HK-2 (cell line): ENCODE data around the gene ROBO4.

Experiments used
- DNase-seq: peaks from one replicate; pipeline ENCODE4 v3.0.0-alpha.2; 2018; ENCODE audit not compliant: unreplicated experiment

Gene ROBO4

GRCh38 chr11:124918950-124919349 lies 21.3 kb upstream of the ROBO4 start, which contains the start of gene HEPN1:
HEPN1 (plus strand) TSS chr11:124919250.
- no peak for DNase-seq

GRCh38 chr11:124917115-124917637 lies 19.5 kb upstream of the ROBO4 start:
- DNase-seq, result no peak

DNA sequence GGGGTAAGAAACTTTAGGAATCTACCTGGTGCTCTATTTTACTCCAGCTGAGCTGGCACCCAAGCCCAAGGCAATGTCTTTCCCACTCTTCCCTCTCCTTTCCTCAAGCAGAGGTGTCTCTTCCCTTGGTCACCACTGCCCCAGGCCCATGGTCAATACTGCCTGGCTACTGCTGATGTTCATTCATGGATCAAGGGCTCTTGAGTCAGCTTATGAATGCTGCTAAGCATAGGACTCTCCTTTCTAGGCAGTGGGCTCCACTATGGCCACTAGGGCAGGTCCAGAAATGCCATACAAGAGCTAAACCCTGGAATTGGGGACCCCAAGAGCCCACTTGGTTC lies 18.7 kb upstream of the ROBO4 start:
- DNase-seq, result no peak

- no peak for DNase-seq
Measured at GRCh38 chr11:124915541-124916369, 18.1 kb upstream of the ROBO4 start.

DNA sequence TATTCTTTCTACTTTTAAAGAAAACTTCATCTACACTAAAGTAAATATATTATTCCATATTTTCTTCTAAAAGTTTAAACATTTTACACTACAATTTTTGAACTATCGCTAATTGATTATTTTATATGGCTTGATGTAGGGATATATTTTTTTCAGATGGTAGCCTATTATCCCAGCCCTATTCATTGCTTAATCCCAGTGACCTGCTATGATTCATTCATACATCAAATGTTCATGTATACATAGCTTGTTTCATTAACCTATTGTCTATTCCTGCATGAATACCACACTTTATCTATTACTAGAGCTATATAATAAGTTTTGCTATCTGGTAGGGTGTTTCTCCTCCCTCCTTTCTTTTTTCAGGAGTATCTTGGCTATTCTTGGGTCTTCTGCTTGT lies 5.0 kb upstream of the ROBO4 start:
- DNase-seq, result no peak

GRCh38 chr11:124900464-124900863 lies 2.8 kb upstream of the ROBO4 start:
- DNase-seq, result peak; percentile 63

DNA sequence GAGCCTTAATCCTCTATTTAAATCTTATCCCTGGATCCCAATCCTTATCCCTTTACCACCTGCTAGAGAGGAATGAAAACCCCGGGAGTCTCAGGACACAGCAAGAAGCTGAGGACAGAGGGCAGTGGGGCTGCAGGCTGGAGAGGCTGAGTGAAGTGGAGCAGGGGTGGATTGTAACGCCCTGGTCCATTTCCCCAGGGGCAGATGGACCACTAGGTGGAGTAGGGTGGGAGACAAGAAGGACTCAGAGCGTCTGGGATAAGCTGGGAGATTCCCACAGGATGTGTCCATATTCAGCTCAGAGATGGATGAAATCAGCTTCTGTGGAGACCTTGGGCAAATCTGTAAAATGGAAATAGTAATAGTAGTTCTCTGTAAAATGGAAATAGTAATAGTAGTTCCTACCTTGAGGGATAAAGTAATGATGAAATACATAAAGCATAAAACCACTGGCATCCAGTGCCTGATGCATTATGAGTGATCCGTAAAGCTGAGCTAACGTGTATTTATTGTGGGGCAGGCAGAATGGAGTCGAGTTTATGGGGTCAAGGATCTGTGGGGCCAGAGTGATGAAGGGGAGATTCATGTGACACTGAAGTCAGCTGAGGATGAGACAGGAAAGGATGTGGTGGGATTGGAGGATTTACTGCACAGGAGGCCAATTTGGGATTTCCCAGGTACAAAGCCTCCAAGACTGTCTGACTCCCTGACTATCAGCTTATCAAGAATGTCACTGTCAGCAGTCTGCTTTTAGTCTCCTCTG lies 1.9 kb upstream of the ROBO4 start:
- no peak for DNase-seq

DNA sequence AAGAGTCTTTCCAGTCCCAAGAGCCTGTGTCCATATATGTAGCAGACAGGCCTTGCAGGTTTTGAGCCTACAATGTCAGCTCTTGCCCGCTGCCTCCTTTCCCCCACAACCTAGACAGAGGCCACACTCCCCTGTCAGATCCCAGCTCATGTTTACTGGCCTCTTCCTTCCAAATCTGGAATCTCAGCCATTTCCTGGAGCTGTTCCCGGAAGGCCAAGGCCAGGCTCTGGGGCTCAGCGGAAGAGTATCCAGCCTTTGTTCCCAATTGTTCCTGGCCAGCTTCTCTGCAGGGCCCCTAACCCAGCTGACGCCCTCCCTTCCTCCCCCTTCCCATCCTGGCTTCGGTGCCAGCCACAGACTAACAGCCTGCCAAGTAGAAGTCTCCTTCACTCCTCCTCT lies 1.0 kb upstream of the ROBO4 start:
- no peak for DNase-seq

DNA sequence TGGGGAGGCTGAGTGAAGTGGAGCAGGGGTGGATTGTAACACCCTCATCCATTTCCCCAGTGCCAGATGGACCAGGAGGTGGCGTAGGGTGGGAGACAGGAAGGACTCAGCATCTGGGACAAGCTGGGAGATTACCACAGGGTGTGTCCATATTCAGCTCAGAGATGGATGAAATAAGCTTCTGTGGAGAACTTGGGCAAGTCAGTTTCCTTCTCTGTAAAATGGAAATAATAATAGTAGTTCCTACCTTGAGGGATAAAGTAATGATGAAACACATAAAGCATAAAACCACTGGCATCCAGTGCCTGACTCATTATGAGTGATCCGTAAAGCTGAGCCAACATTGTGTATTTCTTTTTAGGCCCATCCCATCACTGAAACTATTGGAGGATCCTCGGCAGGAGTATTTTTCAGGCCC lies 607 bp upstream of the ROBO4 start:
- no peak for DNase-seq

DNA sequence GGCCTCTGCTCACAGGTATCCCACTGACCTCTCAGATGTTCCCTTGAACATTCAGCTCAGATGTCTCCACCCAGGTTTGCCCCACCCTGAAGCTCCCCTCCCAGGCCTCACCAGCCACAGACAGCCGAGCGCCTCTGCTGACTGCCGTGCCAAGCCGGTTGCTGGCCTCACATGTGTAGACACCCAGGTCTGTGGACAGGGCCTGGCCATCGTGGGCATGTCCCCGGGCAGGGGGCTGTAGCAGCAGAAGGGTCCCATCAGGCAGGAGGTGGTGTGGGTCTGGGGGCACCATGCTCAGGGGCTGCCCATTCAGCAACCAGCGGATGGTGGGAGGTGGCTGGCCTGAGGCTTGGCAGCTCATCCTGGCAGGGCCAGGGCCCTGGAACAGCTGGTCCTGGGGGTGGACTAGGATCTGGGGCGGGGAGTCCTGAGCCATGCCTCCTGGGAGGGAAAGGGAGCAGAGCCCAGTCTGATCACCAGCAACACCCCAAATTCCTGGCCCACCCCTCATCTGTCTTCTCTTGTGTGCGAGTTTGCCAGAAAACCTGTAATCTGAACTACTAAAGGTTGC lies 759 bp downstream of the ROBO4 start:
- no peak for DNase-seq

- no peak for DNase-seq
Measured at GRCh38 chr11:124896071-124896750, 1.5 kb downstream of the ROBO4 start.

- no peak for DNase-seq
Measured at GRCh38 chr11:124895471-124895971, 2.1 kb downstream of the ROBO4 start.

GRCh38 chr11:124894606-124895430 lies 2.8 kb downstream of the ROBO4 start:
- no peak for DNase-seq

GRCh38 chr11:124893781-124894401 lies 3.8 kb downstream of the ROBO4 start:
- DNase-seq, result no peak

DNA sequence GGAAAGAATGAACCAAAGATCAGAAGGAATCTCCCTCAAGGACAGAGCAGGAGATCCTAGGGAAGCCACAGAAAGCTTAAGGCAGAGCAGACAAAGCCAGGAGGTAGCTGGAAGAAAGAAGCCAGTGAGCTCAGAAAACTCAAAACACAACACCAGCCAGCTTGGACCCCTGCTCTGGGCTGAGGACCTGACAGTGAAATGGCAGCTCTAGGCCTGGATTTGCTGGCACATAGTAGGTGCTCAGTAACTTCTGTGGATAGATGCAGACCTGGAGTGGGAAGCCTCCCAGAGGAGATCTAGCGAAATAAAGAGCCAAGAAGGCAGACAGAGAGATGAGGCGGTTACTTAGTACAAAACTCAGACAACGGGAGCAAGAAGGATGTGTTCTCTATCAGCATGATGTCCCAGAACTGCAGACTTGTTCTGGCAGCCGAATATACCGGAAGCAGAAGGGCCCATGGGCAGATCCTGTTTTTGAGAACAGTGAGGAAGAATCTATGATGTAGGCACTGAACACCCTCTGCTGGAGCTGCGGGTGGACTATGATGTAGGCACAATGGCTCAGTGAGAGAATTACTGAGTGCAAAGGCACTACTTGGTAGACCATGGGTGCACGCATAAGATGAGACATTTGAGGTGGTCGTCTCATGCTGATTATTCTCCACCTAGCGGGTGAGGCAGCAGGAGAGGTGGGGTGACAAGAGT lies 4.8 kb downstream of the ROBO4 start:
- no peak for DNase-seq

GRCh38 chr11:124892146-124892545 lies 5.5 kb downstream of the ROBO4 start:
- no peak for DNase-seq

GRCh38 chr11:124891373-124891861 lies 6.2 kb downstream of the ROBO4 start:
- no peak for DNase-seq

DNA sequence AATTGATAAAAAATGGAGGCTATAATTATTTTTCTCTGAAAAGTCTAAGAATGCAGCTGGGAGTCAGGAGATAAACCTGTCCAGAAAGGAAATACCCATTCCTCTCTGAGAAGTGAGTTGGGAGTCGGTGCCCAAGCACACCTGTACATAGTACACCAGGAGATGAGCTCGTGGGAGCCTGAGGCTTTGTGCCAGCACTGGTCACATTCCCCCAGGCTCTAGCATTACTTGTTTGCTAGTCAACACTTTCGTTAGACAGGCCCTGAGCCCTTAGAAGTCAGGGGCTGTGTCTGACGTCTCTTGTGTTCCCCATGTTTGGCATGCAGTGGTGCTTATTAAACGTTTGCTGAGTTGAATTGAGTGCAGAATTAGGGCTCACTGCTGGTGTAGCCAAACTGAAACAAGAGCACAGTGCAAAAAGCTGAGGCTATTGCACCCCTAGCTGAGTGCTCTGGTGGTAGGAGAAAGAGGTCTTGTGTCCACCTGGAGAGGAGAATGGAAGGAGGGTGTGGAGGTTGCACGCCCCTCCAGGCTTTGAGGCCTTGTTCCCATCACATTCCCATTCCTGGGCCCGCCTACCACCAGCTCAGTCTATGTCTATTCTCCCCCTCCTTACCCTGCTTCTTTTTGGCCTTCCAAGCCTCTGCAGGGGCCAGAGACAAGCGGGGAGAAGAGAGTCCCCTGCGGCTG lies 6.8 kb downstream of the ROBO4 start:
- no peak for DNase-seq

DNA sequence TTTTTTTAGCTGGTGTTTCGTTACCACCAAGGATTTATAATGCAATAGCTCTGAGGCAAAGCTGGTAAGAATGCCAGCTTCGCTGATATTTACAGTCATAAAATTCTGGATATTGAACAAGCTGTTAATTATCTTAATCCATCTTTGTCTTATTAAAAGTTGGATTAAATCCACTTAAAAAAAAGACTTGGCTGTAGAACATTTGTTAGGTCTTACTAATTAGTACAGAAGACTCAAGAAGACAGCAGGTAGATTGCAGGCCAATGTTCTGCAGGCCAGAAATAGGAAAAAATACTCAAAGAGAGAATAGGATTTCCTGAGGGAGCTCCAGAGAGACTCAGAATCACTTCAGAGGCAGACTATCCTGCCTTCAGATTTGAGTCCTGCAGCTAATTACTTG lies 7.5 kb downstream of the ROBO4 start:
- DNase-seq, result no peak
